GM19397 (cell line): ENCODE measurements around the gene LRRC70.
A peak's percentile ranks its signal among the peaks of the same experiment; 100 is the strongest.
"Not testable (repeated sequence)": the region's sequence is repeated elsewhere in the genome, so short reads cannot be mapped to it uniquely, and the experiment has no call there.

ENCODE experiments used
- ATAC-seq: cut with Tn5 transposase; IDR thresholded peaks from one replicate; pipeline ENCODE4 v1.9.1; 2021; ENCODE audit warnings: mild to moderate bottlenecking, moderate library complexity; ENCODE audit not compliant: unreplicated experiment

LRRC70 gene, protein sequence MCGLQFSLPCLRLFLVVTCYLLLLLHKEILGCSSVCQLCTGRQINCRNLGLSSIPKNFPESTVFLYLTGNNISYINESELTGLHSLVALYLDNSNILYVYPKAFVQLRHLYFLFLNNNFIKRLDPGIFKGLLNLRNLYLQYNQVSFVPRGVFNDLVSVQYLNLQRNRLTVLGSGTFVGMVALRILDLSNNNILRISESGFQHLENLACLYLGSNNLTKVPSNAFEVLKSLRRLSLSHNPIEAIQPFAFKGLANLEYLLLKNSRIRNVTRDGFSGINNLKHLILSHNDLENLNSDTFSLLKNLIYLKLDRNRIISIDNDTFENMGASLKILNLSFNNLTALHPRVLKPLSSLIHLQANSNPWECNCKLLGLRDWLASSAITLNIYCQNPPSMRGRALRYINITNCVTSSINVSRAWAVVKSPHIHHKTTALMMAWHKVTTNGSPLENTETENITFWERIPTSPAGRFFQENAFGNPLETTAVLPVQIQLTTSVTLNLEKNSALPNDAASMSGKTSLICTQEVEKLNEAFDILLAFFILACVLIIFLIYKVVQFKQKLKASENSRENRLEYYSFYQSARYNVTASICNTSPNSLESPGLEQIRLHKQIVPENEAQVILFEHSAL

DNA sequence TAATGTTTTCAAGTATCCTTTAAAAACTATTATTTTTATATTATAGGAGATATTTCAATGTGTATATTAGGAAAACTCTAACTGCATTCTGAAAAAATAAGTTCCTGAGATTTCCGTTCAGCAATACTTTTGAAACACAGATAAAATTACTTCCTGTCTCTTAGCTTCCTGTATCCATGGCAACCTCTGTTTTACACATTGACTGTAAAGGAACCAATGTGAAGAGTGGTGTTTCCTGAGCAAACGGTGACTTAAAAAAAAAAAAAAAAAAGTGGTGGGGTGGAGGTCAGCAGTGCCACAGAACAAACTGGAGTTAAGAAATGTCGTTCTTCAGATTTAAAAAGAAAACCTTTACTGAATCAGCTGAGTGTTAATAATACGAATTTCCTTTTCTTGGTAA, at the start of gene LRRC70:
Gene LRRC70, plus strand, starts transcription at position 280 of the 400 bp plus-strand sequence. CDS start 620 bp downstream, outside the sequence.
- ATAC-seq, result peak; percentile 71

DNA sequence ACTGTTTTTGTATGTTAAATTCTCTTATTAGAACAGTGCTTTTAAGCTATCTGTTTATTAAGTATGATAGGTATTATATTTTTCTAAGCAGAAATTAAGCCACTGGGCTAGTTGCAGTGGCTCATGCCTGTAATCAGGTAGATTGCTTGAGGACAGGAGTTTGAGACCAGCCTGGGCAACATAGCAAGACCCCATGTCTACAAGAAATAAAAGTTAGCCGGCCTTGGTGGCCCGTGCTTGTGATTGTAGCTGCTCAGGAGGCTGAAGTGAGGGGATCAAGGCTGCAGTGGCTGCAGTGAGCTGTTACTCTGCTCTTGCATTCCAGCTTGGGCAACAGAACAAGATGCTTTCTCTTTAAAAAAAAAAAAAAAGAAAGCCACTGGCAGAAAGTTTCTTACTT, 45.0 kb upstream of the LRRC70 start:
- ATAC-seq, result no peak

DNA sequence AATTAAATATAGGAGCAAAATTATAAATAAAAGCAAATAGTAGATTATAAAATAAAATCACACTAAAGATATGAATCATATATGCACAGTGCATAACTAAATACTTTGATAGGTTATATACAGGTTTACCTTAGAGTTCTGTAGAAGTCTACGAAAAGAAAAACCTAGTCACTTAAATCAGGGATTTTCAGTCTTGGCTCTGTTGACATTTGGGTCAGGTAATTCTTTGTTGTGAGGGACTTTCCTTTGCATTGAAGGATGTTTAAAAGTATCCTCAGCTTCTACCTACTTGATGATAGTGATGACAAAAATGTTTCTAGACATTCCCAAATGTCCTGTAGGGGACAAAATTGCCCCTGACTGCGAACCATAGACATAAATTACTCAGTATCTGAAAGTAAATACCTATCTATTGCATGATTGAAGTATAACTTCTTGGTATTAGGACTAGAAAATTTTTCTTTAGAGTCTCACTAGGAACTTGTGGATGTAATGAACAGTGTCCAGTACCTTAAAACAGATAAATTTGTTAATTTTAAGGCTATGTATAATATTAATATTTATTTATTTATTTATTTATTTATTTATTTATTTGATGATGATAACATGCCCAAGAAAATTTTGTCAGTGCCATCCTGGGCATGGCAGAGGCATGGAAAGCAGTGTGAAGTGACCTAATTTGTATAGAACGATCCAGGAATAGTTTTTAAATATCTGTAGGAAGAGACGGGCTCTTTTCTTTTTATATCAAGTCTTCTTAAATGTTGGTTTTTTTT, 44.0 kb upstream of the LRRC70 start:
- ATAC-seq, result no peak

DNA sequence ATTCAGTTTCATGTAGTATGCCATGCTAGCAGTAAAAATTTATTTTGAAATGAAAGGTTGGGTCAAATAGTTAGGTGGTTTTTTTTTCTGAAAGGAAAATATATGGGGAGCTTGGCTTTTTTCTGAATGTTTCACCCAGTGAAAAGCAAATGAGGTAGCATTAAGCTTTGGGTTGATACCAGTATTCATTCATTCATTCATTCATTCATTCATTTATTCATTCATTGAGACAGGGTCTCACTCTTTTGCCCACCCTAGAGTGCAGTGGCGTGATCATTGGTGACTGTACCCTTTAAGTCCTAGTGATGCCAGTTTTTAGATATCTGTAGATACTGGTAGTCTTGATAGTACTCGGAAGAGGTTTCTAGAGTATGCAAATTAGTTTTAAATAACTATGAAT, 42.4 kb upstream of the LRRC70 start:
- ATAC-seq, result no peak

DNA sequence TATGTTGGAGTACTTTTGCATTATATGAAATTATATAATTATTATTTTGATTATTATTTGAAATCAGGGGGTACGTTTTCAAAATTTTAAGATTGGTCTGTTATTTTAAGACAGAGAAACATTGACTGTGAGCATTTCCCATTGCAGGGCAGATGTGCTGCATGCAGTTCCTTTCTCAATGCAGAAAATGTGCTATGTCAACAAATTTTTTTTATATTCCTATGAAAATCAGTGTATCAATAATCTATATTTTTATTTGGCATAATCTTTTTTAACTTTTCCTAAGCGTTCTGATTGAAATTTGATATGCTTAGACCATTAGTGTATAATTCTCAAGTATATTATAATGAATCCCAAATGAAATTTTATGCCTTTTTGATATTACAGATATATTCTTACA, 41.8 kb upstream of the LRRC70 start:
- ATAC-seq, result no peak

DNA sequence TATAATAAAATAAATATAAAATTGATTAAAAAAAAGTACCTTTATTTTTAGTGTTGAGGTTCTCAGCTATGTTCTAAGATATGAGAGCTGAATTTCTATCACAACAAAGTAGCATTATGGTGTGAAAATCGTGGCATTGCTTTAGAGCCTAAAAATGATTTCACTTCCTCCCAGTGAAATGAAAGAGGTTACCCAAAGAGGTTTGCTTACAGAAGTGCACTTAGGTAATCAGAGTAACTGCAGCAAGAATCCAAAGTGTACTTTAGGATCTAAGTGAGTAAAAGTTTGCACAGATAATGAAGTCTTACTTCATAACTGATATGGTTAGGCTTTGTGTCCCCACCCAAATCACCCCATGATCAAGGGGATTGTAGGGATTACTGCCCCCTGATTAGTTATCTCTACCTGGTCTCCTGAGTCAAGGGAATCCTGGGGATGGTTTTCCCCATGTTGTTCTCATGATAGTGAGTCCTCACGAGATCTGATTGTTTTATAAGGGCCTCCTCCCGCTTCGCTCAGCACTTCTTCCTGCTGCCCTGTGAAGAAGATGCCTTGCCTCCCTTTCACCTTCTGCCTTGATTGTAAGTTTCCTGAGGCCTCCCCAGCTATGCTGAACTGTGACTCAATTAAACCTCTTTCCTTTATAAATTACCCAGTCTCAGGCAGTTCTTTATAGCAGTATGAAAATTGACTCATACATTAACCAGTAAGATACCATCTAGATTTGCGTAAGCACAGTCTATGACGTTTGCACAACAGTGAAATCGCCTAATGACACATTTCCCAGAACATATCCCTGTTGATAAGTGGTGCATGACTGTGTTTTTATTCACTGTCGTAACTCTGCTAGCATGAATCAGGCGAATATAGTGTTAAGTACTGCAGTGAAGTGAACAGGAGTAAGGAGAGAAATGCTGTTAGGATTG, 40.3 kb upstream of the LRRC70 start:
- no peak for ATAC-seq

DNA sequence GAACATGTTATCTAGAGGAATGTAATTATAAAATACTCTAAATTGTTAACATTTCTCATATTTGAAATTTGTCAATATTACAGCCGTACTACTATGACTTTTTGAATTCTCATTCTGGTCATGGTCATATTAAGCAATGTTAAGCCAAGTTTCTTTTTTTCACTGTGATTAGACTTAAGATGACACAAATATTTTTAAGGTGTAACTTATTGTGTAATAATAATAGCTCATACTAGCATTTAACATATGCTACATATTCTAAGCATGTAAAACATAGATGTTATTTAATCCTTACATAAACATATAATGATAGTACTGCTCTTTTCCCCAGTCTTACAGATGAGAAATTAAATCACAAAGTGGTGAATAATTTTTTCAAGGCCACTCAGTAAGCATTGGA, 35.9 kb upstream of the LRRC70 start:
- ATAC-seq, result no peak

DNA sequence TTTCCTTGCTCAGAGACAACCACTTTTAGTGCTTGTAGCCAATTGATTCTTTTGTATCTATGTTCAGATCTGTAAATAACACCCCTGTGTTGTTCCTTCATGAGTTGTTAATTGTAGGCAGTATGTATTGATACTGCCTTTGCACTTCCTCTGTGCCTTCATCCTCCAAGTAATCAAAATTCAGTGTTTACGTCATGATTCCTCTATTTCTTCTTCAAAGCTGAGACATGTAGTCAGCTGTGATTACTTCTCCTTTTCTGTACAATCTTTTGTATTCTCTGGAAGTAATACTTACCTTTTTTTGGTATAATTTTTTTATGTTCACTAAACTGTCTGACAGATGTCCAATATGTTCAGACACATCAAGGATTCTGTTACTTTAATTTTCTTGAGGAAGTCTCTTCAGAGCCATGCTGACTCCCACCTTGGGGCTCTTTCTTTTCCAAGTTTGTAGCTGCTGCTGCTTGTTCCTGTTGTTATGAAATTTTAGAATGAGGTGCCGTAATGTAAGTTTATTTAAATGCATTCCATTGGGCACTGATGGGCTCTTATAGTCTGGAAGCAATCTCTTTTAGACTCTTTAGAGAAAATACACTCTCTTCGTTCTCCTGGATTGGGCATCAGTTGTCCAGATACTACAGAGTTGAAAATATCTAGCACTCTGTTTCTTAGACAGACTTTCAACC, 30.5 kb upstream of the LRRC70 start:
- ATAC-seq, result no peak

DNA sequence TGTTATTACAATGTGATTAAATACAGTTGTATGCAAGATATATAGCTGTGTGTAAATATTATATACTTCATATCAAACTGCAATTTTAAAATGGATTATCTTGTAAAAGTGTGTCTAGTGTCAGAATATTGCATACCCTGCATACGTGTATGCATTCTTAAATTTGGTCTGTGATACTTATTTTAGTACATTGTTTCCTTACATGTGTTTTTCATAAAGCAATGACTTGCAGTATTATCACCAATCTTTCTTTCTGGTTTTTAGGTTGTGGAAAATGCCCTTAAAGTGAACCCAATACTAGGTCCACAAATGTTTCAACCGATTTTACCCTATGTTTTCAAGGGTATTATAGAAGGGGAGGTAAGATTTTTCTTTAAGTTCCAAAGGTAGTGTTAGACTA, 28.5 kb upstream of the LRRC70 start:
- ATAC-seq, result no peak

DNA sequence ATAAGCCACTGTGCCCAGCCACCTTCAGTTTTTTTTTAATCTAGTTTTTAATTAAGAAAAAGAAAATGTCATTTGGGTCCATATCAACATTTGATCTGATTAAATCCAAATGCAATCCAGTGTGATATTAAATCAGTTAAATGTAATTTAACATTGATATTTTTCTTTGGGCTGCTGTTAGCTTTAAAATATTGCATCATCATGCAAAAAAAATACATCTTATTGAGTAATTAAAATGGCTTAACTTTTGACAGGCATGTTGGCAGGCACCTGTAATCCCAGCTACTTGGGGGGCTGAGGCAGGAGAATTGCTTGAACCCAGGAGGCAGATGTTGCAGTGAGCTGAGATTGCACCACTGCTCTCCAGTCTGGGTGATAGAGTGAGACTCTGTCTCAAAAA, 22.7 kb upstream of the LRRC70 start:
- no peak for ATAC-seq

DNA sequence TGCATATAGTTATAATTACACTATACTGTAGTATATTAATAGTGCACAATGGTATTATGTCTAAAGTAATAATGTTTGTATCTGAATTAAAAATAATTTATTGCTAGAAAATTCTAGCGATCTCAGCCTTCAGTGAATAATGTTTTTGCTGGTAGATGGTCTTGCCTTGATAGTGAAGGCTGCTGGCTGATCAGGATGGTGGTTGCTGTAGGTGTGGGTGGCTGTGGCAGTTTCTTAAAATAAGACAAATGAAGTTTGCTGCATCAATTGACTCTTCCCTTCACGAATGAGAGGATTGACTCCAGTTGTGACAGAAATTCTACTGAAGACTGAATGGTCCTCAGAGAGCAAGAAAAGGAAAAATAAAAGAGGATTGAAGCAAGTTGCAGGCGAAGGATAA, 19.7 kb upstream of the LRRC70 start:
- ATAC-seq, result no peak

DNA sequence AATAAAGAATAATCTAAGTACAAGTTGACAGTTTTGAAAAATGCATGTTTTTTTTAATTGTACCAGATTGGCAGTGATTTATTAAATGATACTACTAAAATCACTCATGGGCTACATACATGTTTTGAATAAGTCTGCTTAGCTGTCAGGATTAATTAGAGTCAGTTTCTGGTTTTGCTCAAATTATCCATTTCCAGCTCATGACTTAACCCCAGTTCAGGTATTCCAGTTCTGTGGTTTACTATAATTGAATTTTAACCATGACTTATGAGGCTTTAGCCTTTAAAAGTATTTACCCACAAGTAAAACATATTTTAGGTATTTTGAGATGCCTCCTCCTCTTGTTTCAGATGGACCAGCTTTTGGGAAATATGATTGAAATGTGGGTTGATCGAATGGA, 17.8 kb upstream of the LRRC70 start:
- ATAC-seq, result no peak

DNA sequence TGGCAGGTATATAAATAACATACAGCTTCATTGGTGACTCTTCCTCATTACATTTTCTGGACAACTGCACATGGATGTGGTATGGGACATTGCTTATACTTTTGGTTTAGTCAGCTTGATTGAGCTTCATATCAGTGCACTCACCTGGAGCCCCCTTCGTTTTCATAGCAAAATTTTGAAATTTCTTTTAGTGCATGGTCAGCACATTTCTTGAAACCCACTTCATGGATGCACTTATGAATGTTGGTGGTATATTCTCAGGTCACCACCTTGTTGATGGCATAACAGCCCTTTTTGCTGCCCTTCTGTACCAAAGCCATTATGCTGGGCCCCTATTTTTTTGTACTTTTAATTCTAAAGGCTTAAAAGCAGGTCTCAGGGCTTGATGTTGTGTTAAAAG, 16.7 kb upstream of the LRRC70 start:
- ATAC-seq, result no peak

DNA sequence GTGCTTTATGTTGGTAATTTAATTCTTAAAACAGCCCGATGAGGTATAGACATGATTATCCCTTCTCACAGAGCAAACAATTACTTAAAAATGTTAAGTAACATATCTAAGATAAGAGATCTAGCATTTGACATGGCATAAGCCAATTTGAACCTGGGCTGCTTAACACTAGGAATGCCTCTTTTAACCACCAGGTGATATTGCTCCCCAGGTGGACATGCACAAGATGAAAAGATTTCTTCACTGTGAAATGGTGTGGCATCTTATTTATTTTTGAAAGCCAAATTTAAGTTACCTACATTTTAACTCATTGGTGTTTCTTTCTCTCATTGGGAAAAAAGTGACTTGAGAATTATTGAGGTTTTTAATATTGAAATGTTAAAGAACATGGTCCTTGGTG, 15.8 kb upstream of the LRRC70 start:
- no peak for ATAC-seq

DNA sequence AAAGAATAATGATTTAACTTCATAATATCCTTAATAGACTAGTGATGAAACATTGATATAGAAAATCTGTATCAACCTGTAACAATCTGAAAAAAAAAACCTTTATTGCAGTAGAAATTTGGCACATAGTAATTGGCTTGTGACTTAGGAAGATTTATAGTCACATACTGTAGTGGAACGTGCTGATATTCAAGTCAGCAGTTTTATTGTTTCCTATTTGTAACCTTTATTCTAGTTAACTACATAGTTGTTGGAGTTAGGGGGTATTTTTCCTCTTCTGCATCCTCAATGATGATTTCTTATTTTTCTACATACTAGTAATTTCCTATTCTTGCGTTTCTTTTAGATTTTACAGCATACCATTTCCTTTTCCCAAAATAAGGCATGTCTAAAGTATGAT, 14.5 kb upstream of the LRRC70 start:
- no peak for ATAC-seq

DNA sequence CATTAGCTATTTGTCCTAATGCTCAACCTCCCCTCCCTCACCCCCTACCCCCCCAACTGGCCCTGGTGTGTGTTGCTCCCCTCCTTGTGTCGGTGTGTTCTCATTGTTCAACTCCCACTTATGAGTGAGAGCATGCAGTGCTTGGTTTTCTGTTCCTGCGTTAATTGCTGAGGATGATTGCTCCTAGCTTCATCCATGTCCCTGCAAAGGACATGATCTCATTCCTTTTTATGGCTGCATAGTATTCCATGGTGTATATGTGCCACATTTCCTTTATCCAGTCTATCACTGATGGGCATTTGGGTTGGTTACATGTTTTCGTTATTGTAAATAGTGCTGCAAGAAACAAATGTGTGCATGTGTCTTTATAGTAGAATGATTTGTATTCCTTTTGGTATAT, 12.9 kb upstream of the LRRC70 start:
- not testable (repeated sequence) for ATAC-seq

DNA sequence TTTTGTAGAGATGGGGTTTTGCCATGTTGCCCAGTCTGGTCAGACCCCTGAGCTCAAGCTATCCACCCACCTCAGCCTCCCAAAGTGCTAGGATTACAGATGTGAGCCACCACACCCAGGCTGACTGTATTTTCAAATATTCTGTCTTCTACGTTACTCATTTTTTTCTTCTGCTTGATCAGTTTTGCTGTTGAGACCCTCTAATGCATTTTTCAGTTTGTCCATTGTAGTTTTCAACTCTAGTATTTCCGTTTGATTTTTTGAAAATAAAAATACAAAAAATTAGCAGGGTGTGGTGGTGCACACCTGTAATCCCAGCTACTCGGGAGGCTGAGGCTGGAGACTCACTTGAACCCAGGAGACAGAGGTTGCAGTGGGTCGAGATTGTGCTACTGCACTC, 10.5 kb upstream of the LRRC70 start:
- no peak for ATAC-seq

DNA sequence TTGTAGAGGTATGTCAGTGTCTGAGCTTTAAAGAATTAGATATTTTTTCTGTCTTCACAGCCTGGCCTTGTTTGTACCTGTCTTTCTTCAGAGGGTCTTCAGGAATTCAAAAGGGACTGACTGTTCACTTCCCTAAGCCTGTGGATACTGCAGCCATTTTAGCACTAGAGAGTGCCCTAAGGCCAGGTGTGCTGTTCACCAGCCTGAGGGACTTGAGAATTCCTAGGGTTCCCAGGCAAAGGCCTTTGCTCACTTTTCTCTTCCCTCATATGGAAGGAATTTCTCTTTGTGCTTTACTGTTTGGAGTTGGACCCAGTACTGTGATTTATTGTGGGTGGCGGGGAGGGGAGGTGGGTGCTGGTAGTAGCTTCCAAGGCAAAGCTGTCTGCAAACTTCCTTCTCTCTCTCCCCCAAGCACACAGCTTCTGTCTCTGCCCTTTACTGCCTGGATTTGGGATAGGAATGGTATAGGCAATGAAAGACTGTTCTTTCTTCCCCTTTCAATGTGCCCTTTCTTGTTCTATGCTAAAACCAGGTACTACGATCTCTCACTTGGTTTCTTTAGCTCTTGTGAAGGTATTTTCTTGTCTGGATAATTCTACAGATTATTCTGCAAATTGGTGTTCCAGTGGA, 9.7 kb upstream of the LRRC70 start:
- no peak for ATAC-seq

DNA sequence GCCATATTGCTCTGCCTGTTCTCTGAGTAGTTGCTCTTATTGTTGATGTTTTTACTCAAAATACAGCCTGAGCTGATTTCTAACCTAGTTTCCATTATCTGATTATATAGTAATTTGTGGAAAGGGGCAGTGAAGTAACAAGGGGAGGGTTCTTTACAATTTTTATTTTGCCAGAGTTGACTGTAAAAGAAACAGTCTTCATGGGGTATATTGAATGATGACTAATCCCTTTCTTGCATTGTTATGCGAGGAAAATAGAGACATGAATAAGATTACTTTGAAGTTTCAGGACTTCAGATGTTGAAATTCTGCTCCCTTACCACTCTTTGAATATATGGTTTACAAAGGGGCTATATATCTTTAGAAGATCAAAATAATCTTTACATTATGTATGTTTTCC, 9.1 kb upstream of the LRRC70 start:
- ATAC-seq, result no peak
